ENCODE measurements around the gene NDUFV2. TPM values are rescaled to one million over a fixed set of nuclear protein-coding genes. Genes with fewer than 3 reads are reported as not detected.

Gene NDUFV2
- total RNA-seq, 4 donors from 2014 or later = 136 to 230 (median 176) TPM

- no peaks in the 10 kb centered on the region for H3K36me3 ChIP-seq
- H3K4me3 ChIP-seq = peak overlapping the region; percentile 73 to 99
- H3K27ac ChIP-seq = peak overlapping the region in 3 of 4 donors; percentile 95 to 100 (median 96)
- H3K27me3 ChIP-seq = no peaks in the 10 kb centered on the region
- no peaks in the 10 kb centered on the region for H3K9me3 ChIP-seq
- ATAC-seq = no peak
- TF ChIP-seq, protein P1, sequence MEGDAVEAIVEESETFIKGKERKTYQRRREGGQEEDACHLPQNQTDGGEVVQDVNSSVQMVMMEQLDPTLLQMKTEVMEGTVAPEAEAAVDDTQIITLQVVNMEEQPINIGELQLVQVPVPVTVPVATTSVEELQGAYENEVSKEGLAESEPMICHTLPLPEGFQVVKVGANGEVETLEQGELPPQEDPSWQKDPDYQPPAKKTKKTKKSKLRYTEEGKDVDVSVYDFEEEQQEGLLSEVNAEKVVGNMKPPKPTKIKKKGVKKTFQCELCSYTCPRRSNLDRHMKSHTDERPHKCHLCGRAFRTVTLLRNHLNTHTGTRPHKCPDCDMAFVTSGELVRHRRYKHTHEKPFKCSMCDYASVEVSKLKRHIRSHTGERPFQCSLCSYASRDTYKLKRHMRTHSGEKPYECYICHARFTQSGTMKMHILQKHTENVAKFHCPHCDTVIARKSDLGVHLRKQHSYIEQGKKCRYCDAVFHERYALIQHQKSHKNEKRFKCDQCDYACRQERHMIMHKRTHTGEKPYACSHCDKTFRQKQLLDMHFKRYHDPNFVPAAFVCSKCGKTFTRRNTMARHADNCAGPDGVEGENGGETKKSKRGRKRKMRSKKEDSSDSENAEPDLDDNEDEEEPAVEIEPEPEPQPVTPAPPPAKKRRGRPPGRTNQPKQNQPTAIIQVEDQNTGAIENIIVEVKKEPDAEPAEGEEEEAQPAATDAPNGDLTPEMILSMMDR (IDR thresholded peaks at IDR 0.05) = no peak
- TF ChIP-seq EP300 (IDR thresholded peaks at IDR 0.05) = no peak
- no peak for TF ChIP-seq POLR2AphosphoS5 (IDR thresholded peaks at IDR 0.05)
- TF ChIP-seq POLR2A (IDR thresholded peaks at IDR 0.05) = no peak
- WGBS, 2 donors (ENCODE audit: low coverage in 1 of 2) = 6 to 24% methylated on average over 2 of the region's 2 CpGs
- peaks cover 25 to 78% (median 28%) of the 10 kb centered on the region in 3 donors for H3K4me1 ChIP-seq
Measured at GRCh38 chr18:9140381-9140780, 37.9 kb downstream of the NDUFV2 start.

- H3K27me3 ChIP-seq = no peaks in the 10 kb centered on the region
- H3K9me3 ChIP-seq = no peaks in the 10 kb centered on the region
- 84 to 85% methylated on average over 2 of the region's 2 CpGs for WGBS, 2 donors (ENCODE audit: low coverage in 1 of 2)
- no peak for ATAC-seq
- TF ChIP-seq, protein P1 (IDR thresholded peaks at IDR 0.05) = no peak
- TF ChIP-seq EP300 (IDR thresholded peaks at IDR 0.05) (no peak), POLR2A (IDR thresholded peaks at IDR 0.05) (no peak), POLR2AphosphoS5 (IDR thresholded peaks at IDR 0.05) (no peak)
- no peaks in the 10 kb centered on the region for H3K36me3 ChIP-seq
- peaks cover 27 to 78% (median 28%) of the 10 kb centered on the region in 3 donors for H3K4me1 ChIP-seq
- peak overlapping the region; percentile 15 to 100 (median 96) for H3K27ac ChIP-seq
- H3K4me3 ChIP-seq = no peak overlapping the region
Measured at GRCh38 chr18:9140984-9141383, 38.5 kb downstream of the NDUFV2 start.

- H3K27ac ChIP-seq = peak overlapping the region in 2 of 4 donors; percentile 2 to 39
- TF ChIP-seq POLR2AphosphoS5 (IDR thresholded peaks at IDR 0.05) = no peak
- TF ChIP-seq POLR2A (IDR thresholded peaks at IDR 0.05) = no peak
- no peak overlapping the region for H3K4me3 ChIP-seq
- H3K4me1 ChIP-seq = peaks cover 46 to 100% (median 56%) of the 10 kb centered on the region in 3 donors
- H3K36me3 ChIP-seq = no peaks in the 10 kb centered on the region
- no peak for ATAC-seq
- WGBS, 2 donors (ENCODE audit: low coverage in 1 of 2) = 73 to 95% methylated on average over 1 of the region's 1 CpG
- H3K27me3 ChIP-seq = no peaks in the 10 kb centered on the region
- no peaks in the 10 kb centered on the region for H3K9me3 ChIP-seq
Measured at GRCh38 chr18:9146224-9146623, 43.7 kb downstream of the NDUFV2 start.

- Histone ChIP-seq H3K4me3 (no peak overlapping the region), H3K36me3 (no peaks in the 10 kb centered on the region), H3K9me3 (no peaks in the 10 kb centered on the region), H3K4me1 (peaks cover 40 to 100% (median 42%) of the 10 kb centered on the region in 3 donors), H3K27me3 (no peaks in the 10 kb centered on the region), H3K27ac (peak overlapping the region in 2 of 4 donors; percentile 39 to 42)
- ATAC-seq = peak; percentile 65
- TF ChIP-seq, protein P1 (IDR thresholded peaks at IDR 0.05) = peak; percentile 66 to 90 (median 84)
- peak; percentile 30 for TF ChIP-seq POLR2AphosphoS5 (IDR thresholded peaks at IDR 0.05)
- TF ChIP-seq POLR2A (IDR thresholded peaks at IDR 0.05) = no peak
- 14 to 18% methylated on average over 1 of the region's 1 CpG for WGBS, 2 donors (ENCODE audit: low coverage in 1 of 2)
Measured at GRCh38 chr18:9147440-9148202, 45.1 kb downstream of the NDUFV2 start.

- Histone ChIP-seq H3K27ac (peak overlapping the region in 1 of 4 donors; percentile 42), H3K36me3 (no peaks in the 10 kb centered on the region), H3K4me1 (peaks cover 40 to 100% (median 43%) of the 10 kb centered on the region in 3 donors), H3K9me3 (no peaks in the 10 kb centered on the region), H3K27me3 (no peaks in the 10 kb centered on the region), H3K4me3 (no peak overlapping the region)
- TF ChIP-seq EP300 (IDR thresholded peaks at IDR 0.05) (no peak), POLR2AphosphoS5 (IDR thresholded peaks at IDR 0.05) (no peak), POLR2A (IDR thresholded peaks at IDR 0.05) (no peak)
- TF ChIP-seq, protein P1 (IDR thresholded peaks at IDR 0.05) = no peak
- WGBS, 2 donors (ENCODE audit: low coverage in 1 of 2) = 17 to 30% methylated on average over 1 of the region's 1 CpG
- ATAC-seq = no peak
Measured at GRCh38 chr18:9148203-9148552, 45.7 kb downstream of the NDUFV2 start.
